Left ventricle myocardium inferior (tissue), 1 donor: Measurements from ENCODE around the gene CADPS. TPM values are rescaled to one million over a fixed set of nuclear protein-coding genes. Genes with fewer than 3 reads are reported as not detected.
"Not testable (repeated sequence)": the region's sequence is repeated elsewhere in the genome, so short reads cannot be mapped to it uniquely, and the experiment has no call there.

ENCODE experiments used
- DNase-seq: peaks from one replicate; pipeline ENCODE4 v3.0.0-alpha.2; 2020
- H3K27ac ChIP-seq: fragments of 200-600 bp; replicated peaks from 2 replicates; pipeline ENCODE4 v1.8.0; 2021
- H3K27me3 ChIP-seq: fragments of 200-600 bp; 2 replicates; pipeline ENCODE4 v1.8.0; 2021; ENCODE audit warnings: low read depth
- H3K36me3 ChIP-seq: fragments of 200-600 bp; 2 replicates; pipeline ENCODE4 v1.8.0; 2021
- H3K4me1 ChIP-seq: fragments of 200-600 bp; 2 replicates; pipeline ENCODE4 v1.8.0; 2021
- H3K4me3 ChIP-seq: fragments of 200-600 bp; 2 replicates; pipeline ENCODE4 v1.8.0; 2021; ENCODE audit warnings: mild to moderate bottlenecking, moderate library complexity
- H3K9me3 ChIP-seq: fragments of 200-600 bp; replicated peaks from 2 replicates; pipeline ENCODE4 v1.8.0; 2021
- CTCF ChIP-seq: fragments of 200-600 bp; IDR thresholded peaks from 2 replicates; pipeline ENCODE4 v1.8.0; 2021; ENCODE audit warnings: antibody characterized with exemption, mild to moderate bottlenecking, borderline replicate concordance
- intact Hi-C: fragments of 100-400 bp; cut with micrococcal nuclease; formaldehyde crosslinking; loops from one replicate; pipeline ENCODE4 v1.11.0; 2022
- total RNA-seq: library from RNA; stranded (reverse); fragmentation: NEBNext Ultra II Directional; extraction: Animal tissue kit (Norgen Biotek cat#: 25700); gene quantifications from one replicate; pipeline ENCODE4 v1.2.1, GENCODE V29; 2021
- donor health status: DM: no; HTN: yes; CAD: no; lungs with severe emphysema.

Gene CADPS
- total RNA-seq, 1 donor from 2014 or later: 25.0 TPM

- H3K4me1 ChIP-seq: no peaks in the 10 kb centered on the region
- no peak for TF ChIP-seq CTCF
- peaks cover 1% of the 10 kb centered on the region for H3K9me3 ChIP-seq
- H3K27me3 ChIP-seq: no peaks in the 10 kb centered on the region
- no peak for DNase-seq
- H3K36me3 ChIP-seq: no peaks in the 10 kb centered on the region
- intact Hi-C loops: no loop called here
- no peak overlapping the region for H3K4me3 ChIP-seq
- no peak overlapping the region for H3K27ac ChIP-seq
Observed at GRCh38 chr3:62585861-62586260, 289.4 kb downstream of the CADPS start.

- Histone ChIP-seq H3K27me3 (no peaks in the 10 kb centered on the region), H3K4me3 (no peak overlapping the region), H3K36me3 (no peaks in the 10 kb centered on the region), H3K9me3 (peaks cover 10% of the 10 kb centered on the region), H3K4me1 (no peaks in the 10 kb centered on the region), H3K27ac (no peak overlapping the region)
- DNase-seq: no peak
- TF ChIP-seq CTCF: no peak
- intact Hi-C loops: no loop called here
Observed at GRCh38 chr3:62584636-62585035, 290.6 kb downstream of the CADPS start.

GRCh38 chr3:62582495-62583172, 292.6 kb downstream of the CADPS start:
- Histone ChIP-seq H3K36me3 (no peaks in the 10 kb centered on the region), H3K27ac (no peak overlapping the region)

GRCh38 chr3:62580485-62580884, 294.7 kb downstream of the CADPS start:
- H3K27ac ChIP-seq, H3K4me1 ChIP-seq, H3K27me3 ChIP-seq, intact Hi-C loops, DNase-seq, H3K36me3 ChIP-seq, H3K4me3 ChIP-seq: not testable (repeated sequence)
- H3K9me3 ChIP-seq: peaks cover 24% of the 10 kb centered on the region

More at GRCh38 chr3:62582495-62583172, 292.6 kb downstream of the CADPS start:
- H3K9me3 ChIP-seq: peaks cover 24% of the 10 kb centered on the region
- DNase-seq: no peak
- H3K4me3 ChIP-seq: no peak overlapping the region
- intact Hi-C loops: no loop called here
- no peaks in the 10 kb centered on the region for H3K27me3 ChIP-seq
- no peak for TF ChIP-seq CTCF
- no peaks in the 10 kb centered on the region for H3K4me1 ChIP-seq

GRCh38 chr3:62577153-62577552, 298.1 kb downstream of the CADPS start:
- H3K36me3 ChIP-seq: no peaks in the 10 kb centered on the region
- DNase-seq: no peak
- no peak for TF ChIP-seq CTCF
- H3K9me3 ChIP-seq: peaks cover 24% of the 10 kb centered on the region
- H3K27ac ChIP-seq: no peak overlapping the region
- no peak overlapping the region for H3K4me3 ChIP-seq
- peaks cover 3% of the 10 kb centered on the region for H3K27me3 ChIP-seq
- no peaks in the 10 kb centered on the region for H3K4me1 ChIP-seq
- intact Hi-C loops: no loop called here

GRCh38 chr3:62574266-62574898, 300.8 kb downstream of the CADPS start:
- intact Hi-C loops: no loop called here
- Histone ChIP-seq H3K9me3 (peaks cover 12% of the 10 kb centered on the region), H3K4me3 (no peak overlapping the region), H3K36me3 (no peaks in the 10 kb centered on the region), H3K4me1 (no peaks in the 10 kb centered on the region), H3K27ac (no peak overlapping the region), H3K27me3 (peaks cover 3% of the 10 kb centered on the region)
- DNase-seq: no peak
- no peak for TF ChIP-seq CTCF
